Heart left ventricle (tissue), 16 donors: ENCODE measurements around the gene NCK2. TPM values are rescaled to one million over a fixed set of nuclear protein-coding genes. Genes with fewer than 3 reads are reported as not detected.

Experiments
- ATAC-seq, 4 donors: fragments of 200-7000 bp; cut with Tn5 transposase; one replicate each; pipeline ENCODE4 v1.9.1; 2020 to 2022; ENCODE audit warnings: moderate library complexity in 4 of 4, mild to moderate bottlenecking in 3 of 4, moderate number of reproducible peaks in 1 of 4
- DNase-seq, 5 donors: peaks; one replicate each; pipeline ENCODE4 v3.0.0-alpha.2; 2020
- H3K27ac ChIP-seq, 12 donors: fragments of 200-600 bp; sonication (generic) in 4 of 12; one replicate each; pipeline versions ENCODE4 v1.5.0 to v1.8.0; 2016 to 2022; ENCODE audit warnings: mild to moderate bottlenecking in 2 of 12
- H3K27me3 ChIP-seq, 9 donors: fragments of 200-600 bp; sonication (generic) in 2 of 9; one replicate each; pipeline versions ENCODE4 v1.5.1 to v1.8.0; 2016 to 2022; ENCODE audit warnings: mild to moderate bottlenecking in 3 of 9
- H3K36me3 ChIP-seq, 9 donors: fragments of 200-600 bp; sonication (generic) in 2 of 9; one replicate each; pipeline versions ENCODE4 v1.5.0 to v1.8.0; 2018 to 2022; ENCODE audit warnings: mild to moderate bottlenecking in 2 of 9
- H3K4me1 ChIP-seq, 12 donors: fragments of 200-600 bp; sonication (generic) in 4 of 12; one replicate each; pipeline versions ENCODE4 v1.5.0 to v1.8.0; 2016 to 2022; ENCODE audit warnings: mild to moderate bottlenecking in 3 of 12
- H3K4me3 ChIP-seq, 12 donors: fragments of 200-600 bp; sonication (generic) in 4 of 12; one replicate each; pipeline versions ENCODE4 v1.5.0 to v1.8.0; 2017 to 2022; ENCODE audit warnings: mild to moderate bottlenecking in 9 of 12, moderate library complexity in 4 of 12
- H3K9me3 ChIP-seq, 12 donors: fragments of 200-600 bp; sonication (generic) in 4 of 12; one replicate each; pipeline versions ENCODE4 v1.5.0 to v1.8.0; 2016 to 2022; ENCODE audit warnings: mild to moderate bottlenecking in 1 of 12
- POLR2A ChIP-seq, 2 donors: fragments of 450-650 bp; IDR thresholded peaks; one replicate each; pipeline ENCODE4 v1.6.1; 2017; ENCODE audit warnings: antibody characterized with exemption in 2 of 2, mild to moderate bottlenecking in 2 of 2, moderate library complexity in 2 of 2
- WGBS, 4 donors: extraction: QIAGEN DNeasy Blood & Tissue Kit in 2 of 4; methylation state at CpG; one replicate each; pipeline versions ENCODE4 v1.1.5 to v1.1.7; 2013 to 2018; 5-methylcytosine and 5-hydroxymethylcytosine counted together
- intact Hi-C, 10 donors: fragments of 100-400 bp; cut with DNase I; formaldehyde crosslinking; loops; one replicate each; pipeline versions ENCODE4 v1.11.1 to v1.14.2; 2022
- polyA plus RNA-seq, 2 donors: library from polyadenylated mRNA; stranded (reverse); fragments of 200-250 nt; gene quantifications; one replicate each; pipeline ENCODE4 v1.2.3, GENCODE V29; 2013
- total RNA-seq, 9 donors: library from RNA; depleted of rRNA in 2 of 9; stranded (reverse); fragments of >200 nt in 2 of 9; fragmentation: NEBNext Ultra II Directional in 3 of 9; extraction: Animal tissue kit (Norgen Biotek cat#: 25700) in 3 of 9; gene quantifications; one replicate each; pipeline versions ENCODE4 v1.1.0 to v1.2.4, GENCODE V29; 2016 to 2023
- TF ChIP-seq, protein P1 (sequence below), 12 donors: fragments of 200-600 bp; sonication (generic) in 4 of 12; IDR thresholded peaks; one replicate each; pipeline versions ENCODE4 v1.5.0 to v1.8.0; 2018 to 2022; ENCODE audit warnings: antibody characterized with exemption in 12 of 12, mild to moderate bottlenecking in 5 of 12
- donor health status: ischemic (EF 13 %, LVEDD 7.1; RV severe dilation, severe dysfunction).
- donor health status: healthy with polysubstance abuse.
- donor health status: DM: no; HTN: yes; CAD: no.
- donor health status: DM: no; HTN: no; CAD: no.
- donor health status: ischemic (EF 25% LVEDD 6.9; RV normal size, moderate dysfunction).
- donor health status: ischemic (EF 25% LVEDD 5.7; RV mildly dilated, moderate dysfunction).
- donor health status: healthy.
- donor health status: DM: yes; HTN: yes; CAD: no.
- donor health status: ischemic (EF 35%, LVEDD 5.7; RV mildly dilated, moderate dysfunction).
- donor health status: nonischemic (EF 11% LVEDD 7.7; RV severe dilation, severe dysfunction).
- donor health status: DM: yes; HTN: yes; CAD: no.
- donor health status: PGD.
- donor health status: ischemic (EF 29% LVEDD 5.4; RV normal size, mild dysfunction).
- donor health status: nonischemic (EF 23%, LVEDD 6.1; RV moderate dilation, normal function).

NCK2 gene
- total and polyA plus RNA-seq, 11 donors = 22.6 to 54.2 (median 33.4) TPM

DNA sequence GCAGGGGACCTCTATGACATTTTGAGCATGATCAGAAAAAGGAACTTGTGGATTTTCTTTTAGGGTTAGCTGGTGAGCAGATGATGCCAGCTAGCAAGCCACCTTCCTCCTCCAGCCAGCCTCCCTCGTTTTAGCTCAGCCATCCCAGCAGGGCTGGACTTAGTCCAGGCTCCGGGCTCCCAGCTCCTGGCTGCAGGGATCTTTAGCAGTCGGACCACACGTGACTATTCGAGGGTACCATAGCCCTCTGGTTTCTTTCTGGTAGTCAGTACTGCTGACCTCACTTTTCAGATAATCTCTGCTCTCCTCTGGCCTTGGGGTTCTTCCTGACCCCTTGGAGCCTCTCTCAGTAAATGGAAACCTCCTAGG lies 31.8 kb downstream of the NCK2 start:
- intact Hi-C loops = no loop called here
- whole genome bisulfite sequencing, 4 donors = 12 to 47% (median 29%) methylated on average over 5 of the region's 5 CpGs
- peak overlapping the region in 5 of 12 donors; percentile 7 to 71 (median 32) for H3K27ac ChIP-seq
- H3K9me3 ChIP-seq = no peaks in the 10 kb centered on the region
- peaks cover 23 to 88% (median 66%) of the 10 kb centered on the region in 12 donors for H3K4me1 ChIP-seq
- H3K36me3 ChIP-seq = peaks cover 0 to 13% (median 0%) of the 10 kb centered on the region in 9 donors
- ATAC-seq (peak in 2 of 4 donors; percentile 4 to 44), DNase-seq (no peak)
- H3K27me3 ChIP-seq = no peaks in the 10 kb centered on the region
- H3K4me3 ChIP-seq = peak overlapping the region in 1 of 12 donors; percentile 8
- no peak for TF ChIP-seq POLR2A (IDR thresholded peaks at IDR 0.05)
- TF ChIP-seq, protein P1, sequence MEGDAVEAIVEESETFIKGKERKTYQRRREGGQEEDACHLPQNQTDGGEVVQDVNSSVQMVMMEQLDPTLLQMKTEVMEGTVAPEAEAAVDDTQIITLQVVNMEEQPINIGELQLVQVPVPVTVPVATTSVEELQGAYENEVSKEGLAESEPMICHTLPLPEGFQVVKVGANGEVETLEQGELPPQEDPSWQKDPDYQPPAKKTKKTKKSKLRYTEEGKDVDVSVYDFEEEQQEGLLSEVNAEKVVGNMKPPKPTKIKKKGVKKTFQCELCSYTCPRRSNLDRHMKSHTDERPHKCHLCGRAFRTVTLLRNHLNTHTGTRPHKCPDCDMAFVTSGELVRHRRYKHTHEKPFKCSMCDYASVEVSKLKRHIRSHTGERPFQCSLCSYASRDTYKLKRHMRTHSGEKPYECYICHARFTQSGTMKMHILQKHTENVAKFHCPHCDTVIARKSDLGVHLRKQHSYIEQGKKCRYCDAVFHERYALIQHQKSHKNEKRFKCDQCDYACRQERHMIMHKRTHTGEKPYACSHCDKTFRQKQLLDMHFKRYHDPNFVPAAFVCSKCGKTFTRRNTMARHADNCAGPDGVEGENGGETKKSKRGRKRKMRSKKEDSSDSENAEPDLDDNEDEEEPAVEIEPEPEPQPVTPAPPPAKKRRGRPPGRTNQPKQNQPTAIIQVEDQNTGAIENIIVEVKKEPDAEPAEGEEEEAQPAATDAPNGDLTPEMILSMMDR (IDR thresholded peaks at IDR 0.05) = no peak

DNA sequence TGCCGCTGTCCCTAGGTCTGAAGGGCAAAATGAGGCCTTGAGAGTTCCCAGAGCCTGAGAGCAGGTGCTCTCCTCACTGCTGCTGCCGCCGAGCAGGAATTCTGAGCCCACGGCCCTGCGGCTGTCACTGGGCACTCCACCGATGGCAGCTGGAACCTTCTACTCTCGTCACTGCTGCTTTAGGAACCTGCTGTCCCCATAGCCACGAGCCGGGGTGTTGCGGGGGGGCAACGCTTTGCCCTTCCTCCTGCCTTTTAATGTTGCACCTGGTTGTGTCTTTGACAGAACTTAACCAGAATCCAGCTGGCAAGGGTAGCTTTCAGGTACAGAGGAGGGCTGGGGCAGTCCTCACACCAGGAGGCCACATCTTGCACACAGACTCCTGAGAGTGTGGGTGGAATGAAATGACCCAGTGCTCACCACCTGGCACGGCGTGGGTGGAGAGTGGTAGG lies 32.3 kb downstream of the NCK2 start:
- intact Hi-C loops = no loop called here
- 74 to 90% (median 87%) methylated on average over 11 to 13 of the region's 13 CpGs for WGBS, 4 donors
- DNase-seq (no peak), ATAC-seq (no peak)
- H3K4me1 ChIP-seq = peaks cover 23 to 88% (median 64%) of the 10 kb centered on the region in 12 donors
- peaks cover 0 to 13% (median 0%) of the 10 kb centered on the region in 9 donors for H3K36me3 ChIP-seq
- H3K9me3 ChIP-seq = no peaks in the 10 kb centered on the region
- H3K27me3 ChIP-seq = no peaks in the 10 kb centered on the region
- TF ChIP-seq, protein P1 (IDR thresholded peaks at IDR 0.05) = no peak
- no peak for TF ChIP-seq POLR2A (IDR thresholded peaks at IDR 0.05)
- no peak overlapping the region for H3K4me3 ChIP-seq
- peak overlapping the region in 4 of 12 donors; percentile 7 to 71 (median 20) for H3K27ac ChIP-seq

DNA sequence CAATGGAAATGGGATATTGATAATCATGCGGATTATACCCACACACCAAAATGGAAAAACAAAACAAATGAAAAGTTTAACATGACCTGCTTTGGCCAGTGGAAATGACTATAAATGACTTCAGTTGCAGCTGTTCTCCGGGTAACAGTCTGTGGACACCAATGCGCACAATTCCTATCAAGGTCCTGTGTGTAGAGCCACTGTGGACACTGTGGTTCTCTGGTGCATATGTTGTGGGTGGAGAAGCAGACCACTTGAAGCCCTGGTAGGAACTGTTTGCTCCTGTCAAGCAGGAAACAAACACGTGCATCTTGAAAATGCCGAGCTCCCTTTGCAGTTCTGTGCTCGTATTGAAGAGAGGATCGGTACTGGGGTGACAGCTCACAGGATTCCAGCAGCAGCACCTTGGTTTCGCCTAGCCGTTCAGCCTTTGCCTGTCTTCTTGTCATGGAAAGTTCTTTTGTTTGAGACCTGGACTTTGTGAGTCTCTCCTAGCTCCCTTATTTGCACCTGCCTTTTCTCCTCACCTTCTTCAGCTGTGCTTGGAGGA lies 32.9 kb downstream of the NCK2 start:
- WGBS, 4 donors = 75 to 88% (median 79%) methylated on average over 9 of the region's 9 CpGs
- TF ChIP-seq, protein P1 (IDR thresholded peaks at IDR 0.05) = no peak
- TF ChIP-seq POLR2A (IDR thresholded peaks at IDR 0.05) = no peak
- H3K36me3 ChIP-seq = peaks cover 0 to 13% (median 0%) of the 10 kb centered on the region in 9 donors
- DNase-seq (no peak), ATAC-seq (no peak)
- H3K4me3 ChIP-seq = no peak overlapping the region
- H3K4me1 ChIP-seq = peaks cover 18 to 88% (median 61%) of the 10 kb centered on the region in 12 donors
- intact Hi-C loops = no loop called here
- H3K9me3 ChIP-seq = no peaks in the 10 kb centered on the region
- no peaks in the 10 kb centered on the region for H3K27me3 ChIP-seq
- peak overlapping the region in 2 of 12 donors; percentile 15 to 71 for H3K27ac ChIP-seq

DNA sequence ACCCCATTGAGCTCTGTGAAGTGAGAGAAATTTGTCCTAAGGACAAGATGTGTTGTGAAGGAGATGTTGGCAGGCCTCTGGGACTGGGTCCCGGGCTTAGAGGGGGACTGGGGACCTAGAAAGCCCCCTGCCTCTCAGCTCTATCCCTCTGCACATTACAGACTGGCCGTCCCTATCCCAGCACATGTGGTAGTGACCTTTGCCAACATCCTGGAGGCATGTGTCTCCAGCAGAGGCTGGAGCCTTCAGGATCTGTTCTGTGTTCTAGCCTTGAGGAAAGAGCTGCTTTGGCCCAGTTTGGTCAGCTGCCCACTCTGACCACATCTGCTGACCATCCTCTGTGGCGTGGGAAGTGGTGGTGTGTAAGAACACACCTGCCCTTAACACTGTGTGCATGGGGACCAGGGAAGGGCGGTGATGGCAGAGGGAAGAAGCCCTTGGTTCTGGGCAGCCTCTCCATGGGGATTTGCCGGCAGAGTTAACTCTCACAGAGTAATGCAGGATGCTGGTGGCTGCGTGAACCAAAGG lies 33.4 kb downstream of the NCK2 start:
- Histone ChIP-seq H3K27ac (peak overlapping the region in 1 of 12 donors; percentile 71), H3K4me1 (peaks cover 13 to 88% (median 57%) of the 10 kb centered on the region in 12 donors), H3K27me3 (no peaks in the 10 kb centered on the region), H3K36me3 (peaks cover 0 to 16% (median 0%) of the 10 kb centered on the region in 9 donors), H3K9me3 (no peaks in the 10 kb centered on the region), H3K4me3 (no peak overlapping the region)
- ATAC-seq (peak in 1 of 4 donors; percentile 23), DNase-seq (no peak)
- TF ChIP-seq, protein P1 (IDR thresholded peaks at IDR 0.05) = no peak
- no peak for TF ChIP-seq POLR2A (IDR thresholded peaks at IDR 0.05)
- 71 to 90% (median 80%) methylated on average over 5 to 6 of the region's 6 CpGs for WGBS, 4 donors
- intact Hi-C loops = no loop called here
